Gastrocnemius medialis (tissue), 4 donors: ENCODE measurements around the gene FOXC2.

Experiments used
- CTCF ChIP-seq, 5 experiments: fragments of 450-650 bp in 3 of 5; fragments of 200-600 bp in 2 of 5; sonication (generic) in 2 of 5; IDR thresholded peaks in 4 of 5; conservative IDR thresholded peaks in 1 of 5; 1 replicate in 4 of 5; 2 replicates in 1 of 5; pipeline ENCODE4 v1.5.1; 2016 to 2019; ENCODE audit warnings: antibody characterized with exemption in 5 of 5, mild to moderate bottlenecking in 3 of 5, moderate library complexity in 3 of 5
- POLR2A ChIP-seq, 2 donors: fragments of 450-650 bp; IDR thresholded peaks; one replicate each; pipeline ENCODE4 v1.6.1; 2017; ENCODE audit warnings: antibody characterized with exemption in 2 of 2, mild to moderate bottlenecking in 2 of 2, moderate library complexity in 2 of 2

- TF ChIP-seq POLR2A (IDR thresholded peaks at IDR 0.05): no peak
- no peak for TF ChIP-seq CTCF (IDR thresholded peaks at IDR 0.05 in 4 of 5, conservative IDR thresholded peaks at IDR 0.05 in 1 of 5)
Measured at GRCh38 chr16:86540894-86541293, 25.7 kb upstream of the FOXC2 start.
